ENCODE results near the gene OSTF1.

Gene OSTF1

DNA sequence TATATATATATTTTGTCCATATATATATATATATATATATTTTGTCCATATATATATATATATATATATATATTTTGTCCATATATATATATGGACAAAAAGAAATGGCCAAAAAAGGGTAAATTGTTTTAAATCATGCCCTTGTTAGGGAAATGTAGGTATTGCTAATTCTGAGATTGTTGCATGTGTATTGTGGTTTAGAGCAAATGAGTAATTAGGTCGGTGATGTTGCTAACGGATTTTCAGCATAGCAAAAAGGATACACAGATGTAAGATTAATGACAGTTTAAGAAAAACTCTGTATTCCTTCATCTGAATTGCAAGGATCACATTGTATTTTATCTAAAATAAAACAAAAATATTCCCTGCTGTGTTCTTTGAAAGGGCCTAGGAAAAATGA, 40.2 kb downstream of the OSTF1 start:
- no peak for DNase-seq

DNA sequence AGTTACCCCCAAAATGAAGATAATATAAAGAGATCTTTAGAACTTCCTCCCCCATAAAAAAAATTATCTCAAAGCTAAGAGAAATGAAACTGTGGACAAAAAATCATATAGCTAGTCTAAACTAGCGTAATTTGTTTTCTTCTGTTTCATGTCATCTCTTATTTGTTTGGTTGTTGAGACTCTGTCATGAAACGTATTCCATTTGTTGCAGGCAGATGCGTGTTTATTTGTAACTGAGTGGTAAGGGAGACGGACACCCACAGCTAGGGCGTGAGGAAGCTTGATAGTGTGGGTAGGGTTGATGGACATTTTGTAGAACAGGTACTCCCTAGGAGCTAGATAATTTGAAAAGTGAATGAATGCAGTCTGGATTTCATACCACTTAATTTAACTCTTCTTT, 41.9 kb downstream of the OSTF1 start:
- no peak for DNase-seq

DNA sequence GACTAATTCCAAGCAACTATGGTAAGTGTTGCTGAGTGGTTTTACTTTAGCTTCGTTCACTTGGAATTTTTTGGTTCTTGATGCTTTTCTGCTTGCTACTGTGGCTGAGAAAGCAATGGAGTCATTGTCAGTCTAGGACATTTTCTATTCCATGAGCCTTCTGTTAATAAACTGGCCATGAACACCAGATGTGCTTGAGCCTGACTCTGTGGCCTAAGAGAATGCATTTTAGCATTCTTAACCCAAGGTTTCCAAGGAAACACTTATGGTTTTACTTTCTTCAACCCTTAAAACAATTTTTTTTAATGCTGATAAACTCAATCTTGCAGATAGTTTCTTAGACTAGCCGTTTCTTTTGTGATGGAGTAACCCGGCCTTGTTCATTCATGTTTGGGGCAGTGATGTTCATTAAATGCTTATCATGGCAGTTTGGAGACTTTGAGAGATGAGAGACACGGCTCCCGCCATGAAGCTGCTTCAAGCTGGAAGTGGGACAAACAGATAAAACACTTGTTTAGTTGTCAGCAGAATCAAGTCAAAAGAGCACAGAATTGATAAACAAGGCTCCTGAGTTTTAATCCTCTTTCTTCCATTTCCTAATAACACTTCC, 42.4 kb downstream of the OSTF1 start:
- no peak for DNase-seq

DNA sequence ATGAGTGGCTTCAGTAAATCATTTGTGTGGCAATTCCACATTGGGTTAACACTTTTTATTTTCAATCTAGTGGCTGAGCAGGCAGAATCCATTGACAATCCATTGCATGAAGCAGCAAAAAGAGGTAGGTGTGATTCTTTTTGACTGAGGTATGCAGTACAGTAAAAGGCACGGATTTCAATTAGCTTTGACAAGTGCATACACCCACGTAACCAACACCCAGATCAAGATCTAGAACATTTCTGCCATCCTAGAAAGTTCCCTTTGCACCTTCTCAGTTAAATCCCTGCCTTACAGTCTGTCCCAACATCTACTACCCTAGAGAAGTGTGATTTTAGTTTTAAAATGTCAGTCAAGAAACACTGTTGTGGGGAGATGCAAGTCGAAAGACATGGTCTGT, 43.4 kb downstream of the OSTF1 start:
- no peak for DNase-seq

DNA sequence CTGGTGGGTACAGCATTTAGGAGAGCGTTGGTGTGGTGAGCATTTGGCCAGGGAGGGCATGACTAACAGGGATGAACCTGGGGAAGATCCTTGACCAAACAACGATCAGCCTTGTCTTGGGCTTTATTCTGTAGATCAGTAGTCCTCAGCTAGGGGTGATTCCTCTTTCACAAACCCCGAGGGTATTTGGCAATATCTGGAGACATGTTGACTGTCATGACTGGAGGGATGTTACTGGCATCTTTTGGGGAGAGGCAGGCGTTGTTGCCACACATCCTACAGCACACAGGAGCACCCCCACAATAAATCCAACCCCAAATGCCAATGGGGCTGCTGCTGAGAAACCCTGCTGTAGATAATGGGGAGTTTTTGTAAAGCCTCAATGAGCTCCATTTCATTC, 43.9 kb downstream of the OSTF1 start:
- no peak for DNase-seq

DNA sequence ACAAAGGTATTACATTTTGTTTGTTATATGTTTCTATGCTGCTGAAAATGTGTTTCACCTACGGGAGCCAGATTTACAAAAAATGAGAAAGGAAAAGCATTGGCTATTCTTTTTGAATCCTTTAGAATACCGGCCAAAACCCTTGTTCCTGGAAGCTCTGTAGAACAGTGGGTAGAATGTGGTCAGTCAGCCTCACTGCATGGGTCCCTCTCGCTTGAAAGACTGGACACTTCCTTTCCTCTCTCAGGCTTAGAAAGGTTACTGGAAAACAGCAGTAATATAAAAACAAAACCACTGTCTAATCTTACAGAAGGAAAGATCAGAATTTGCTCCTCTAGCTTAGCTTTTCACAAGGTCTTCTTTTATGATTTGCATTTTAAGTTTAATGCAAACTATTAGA, 45.1 kb downstream of the OSTF1 start:
- no peak for DNase-seq

DNA sequence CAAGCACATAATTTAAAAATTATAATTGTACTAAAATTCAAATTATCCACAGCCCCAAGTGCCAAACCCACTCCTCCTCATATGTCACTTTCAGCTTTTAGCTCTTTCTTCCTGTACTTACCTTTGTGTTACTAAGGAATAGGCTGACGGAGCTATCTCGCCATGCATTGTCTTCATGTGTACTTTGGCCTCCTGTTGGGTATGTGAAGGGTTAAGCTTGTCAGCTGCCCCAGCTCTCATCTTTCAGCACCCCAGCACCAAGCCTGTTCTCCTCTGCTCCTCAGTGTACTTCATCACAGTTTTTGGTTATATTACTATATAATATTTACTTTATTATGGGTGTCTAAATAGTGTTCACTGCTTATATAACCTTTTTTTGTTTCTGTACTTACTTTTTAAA, 46.2 kb downstream of the OSTF1 start:
- no peak for DNase-seq

DNA sequence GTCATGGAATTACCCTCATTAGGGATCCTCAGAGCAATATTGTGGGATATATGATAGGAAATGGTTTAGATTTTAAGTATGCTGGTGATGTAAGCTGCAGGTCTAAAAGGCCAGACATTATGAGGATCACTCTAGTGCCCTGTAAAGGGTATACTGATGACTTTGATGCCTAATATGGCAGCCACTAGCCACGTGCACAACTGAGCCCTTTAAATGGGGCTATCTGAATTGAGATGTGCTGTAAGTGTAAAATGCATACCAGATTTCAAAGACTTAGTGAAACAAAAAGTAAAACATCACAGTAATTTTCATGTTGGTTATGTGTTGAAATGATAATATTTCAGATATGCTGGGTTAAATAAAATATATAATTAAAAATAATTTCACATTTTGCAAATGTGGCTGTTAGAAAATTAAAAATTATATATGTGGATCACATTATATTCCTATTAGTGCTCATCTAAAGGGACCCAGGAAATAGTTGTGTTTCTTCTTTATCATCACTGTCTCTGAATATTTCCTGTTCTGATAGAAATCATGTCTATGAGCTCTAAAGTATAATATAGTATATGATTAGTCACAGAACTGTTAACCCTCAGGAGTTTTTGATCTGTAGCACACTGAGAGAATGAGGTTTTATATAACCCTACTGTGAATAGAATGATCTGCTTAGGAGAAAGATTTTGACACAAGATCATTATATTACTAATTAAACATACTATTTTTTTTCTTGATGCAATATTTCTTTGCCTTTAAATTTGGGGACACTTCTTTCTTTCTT, 50.1 kb downstream of the OSTF1 start:
- no peak for DNase-seq

DNA sequence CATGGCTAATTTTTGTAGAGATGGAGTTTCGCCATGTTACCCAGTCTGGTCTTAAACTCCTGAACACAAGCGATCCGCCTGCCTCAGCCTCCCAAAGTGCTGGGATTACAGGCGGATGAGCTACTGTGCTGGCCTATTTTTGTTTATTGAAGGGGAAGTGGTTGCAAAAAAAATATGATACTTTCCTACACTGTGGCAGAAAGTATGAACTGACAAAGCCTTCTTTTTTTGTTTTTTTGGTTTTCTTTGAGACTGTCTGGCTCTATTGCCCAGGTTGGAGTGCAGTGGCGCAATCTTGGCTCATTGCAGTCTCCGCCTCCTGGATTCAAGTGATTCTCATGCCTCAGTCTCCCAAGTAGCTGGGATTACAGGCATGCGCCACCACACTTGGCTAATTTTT, 50.9 kb downstream of the OSTF1 start:
- no peak for DNase-seq

DNA sequence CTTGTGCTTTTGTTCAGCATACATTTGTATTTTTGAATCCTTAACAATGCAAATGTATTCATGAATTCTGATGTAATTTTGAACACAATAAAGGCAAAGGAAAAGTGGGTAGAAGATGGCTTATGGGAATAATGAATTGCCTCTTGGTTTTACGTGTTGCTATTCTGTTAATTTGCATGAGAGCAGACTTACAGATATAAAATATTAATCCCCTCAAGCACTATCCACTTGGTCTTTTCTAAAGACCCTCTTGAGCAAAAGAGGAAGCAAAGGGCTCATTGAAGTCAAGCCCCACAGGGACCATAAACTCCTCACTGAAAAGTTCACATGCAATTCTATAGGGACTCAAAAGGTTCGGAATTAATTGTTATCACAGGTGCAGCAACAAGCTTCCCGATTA, 51.9 kb downstream of the OSTF1 start:
- DNase-seq, result no peak

DNA sequence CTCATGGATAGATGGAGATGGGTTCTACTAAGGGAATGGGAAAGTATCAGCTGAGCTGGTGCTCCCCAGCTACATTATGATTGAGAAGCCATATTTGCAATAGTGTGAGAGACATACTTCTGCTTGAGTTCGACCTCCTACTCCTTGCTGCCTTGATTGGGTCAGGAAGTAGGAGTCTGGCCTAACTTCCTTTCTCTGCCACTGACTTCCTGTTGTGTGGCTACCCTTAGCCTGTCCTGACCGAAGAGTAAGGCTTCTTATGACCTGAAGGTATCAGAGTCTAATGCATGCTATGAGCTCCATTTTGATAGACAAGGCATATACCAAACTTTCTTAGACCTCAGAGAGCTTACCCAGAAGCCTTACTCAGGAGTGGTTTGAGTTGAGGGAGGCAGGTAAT, 53.9 kb downstream of the OSTF1 start:
- no peak for DNase-seq

DNA sequence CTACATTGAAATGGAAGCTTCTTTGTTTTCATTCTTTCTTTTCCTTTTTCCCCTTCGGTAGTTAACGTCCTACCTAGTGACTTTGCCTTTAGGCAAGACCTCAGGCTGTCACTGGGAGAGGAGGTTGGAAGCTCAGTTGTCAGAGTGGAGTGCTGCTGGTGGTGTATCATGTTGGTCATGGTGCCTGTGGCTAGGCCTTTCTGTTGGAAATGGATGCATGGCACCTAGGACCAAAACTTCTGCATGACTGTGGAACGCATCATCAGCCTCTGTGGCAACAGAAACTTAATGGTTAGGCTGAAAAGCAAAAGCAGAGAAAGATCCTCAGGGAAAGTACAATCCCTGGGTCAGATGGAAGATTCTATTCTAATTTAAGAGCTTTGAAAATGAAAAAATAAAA, 57.9 kb downstream of the OSTF1 start:
- no peak for DNase-seq

DNA sequence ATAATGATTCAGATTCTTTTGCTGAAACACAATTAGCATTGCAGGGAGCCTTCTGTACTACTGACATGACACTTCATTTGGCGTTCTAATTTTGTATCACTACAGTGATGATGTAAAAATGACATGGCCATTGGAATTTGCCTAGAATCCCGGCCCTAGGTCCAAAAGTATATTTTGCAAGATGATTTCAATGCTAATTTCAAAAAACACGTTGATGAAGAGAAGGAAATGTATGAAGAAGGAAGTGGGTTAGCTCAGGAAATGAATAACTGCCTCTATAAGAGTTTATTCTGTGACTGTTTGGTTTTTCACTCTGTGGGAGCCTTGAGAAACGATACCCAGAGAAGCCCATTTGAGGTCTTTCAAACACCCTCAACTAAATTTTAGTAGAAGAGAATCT, 59.3 kb downstream of the OSTF1 start:
- no peak for DNase-seq

DNA sequence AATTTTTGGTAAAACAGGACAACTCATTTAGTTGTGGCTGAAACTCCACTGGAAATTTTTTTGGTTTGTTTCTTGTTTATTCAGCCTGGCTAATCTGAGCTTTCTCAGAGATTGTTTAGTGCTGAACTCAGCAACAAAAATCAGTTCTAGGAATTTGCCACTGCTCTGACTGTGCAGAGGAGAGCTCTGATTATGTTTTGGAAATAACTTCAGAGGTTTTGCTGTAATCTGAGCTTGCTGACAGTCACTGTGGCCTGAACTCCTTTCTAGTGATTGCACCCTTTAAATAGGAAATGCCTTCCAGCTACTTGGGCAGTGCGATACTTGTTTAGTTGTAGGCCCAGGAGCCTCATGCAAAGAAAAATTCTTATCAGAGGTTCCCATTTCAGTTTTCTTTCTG, 60.2 kb downstream of the OSTF1 start:
- peak; percentile 13 for DNase-seq

DNA sequence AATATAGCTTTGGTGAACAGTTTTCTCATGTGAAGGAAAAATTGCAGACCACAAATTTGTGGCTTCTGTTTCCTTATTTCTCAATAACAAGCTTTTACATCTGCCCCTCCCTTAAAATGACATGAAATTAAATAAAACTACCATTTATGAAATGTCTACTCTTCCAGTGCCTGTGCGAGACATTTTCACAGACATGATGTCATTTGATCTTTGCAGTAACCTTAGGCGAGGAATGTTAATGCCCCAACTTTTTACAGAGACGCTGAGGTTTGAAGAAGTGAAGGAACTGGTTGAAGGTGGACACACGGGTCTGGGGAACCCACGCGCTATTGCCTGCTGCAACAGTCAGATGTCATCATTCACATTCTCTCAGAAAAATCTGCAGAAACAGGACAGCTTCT, 61.5 kb downstream of the OSTF1 start:
- no peak for DNase-seq

DNA sequence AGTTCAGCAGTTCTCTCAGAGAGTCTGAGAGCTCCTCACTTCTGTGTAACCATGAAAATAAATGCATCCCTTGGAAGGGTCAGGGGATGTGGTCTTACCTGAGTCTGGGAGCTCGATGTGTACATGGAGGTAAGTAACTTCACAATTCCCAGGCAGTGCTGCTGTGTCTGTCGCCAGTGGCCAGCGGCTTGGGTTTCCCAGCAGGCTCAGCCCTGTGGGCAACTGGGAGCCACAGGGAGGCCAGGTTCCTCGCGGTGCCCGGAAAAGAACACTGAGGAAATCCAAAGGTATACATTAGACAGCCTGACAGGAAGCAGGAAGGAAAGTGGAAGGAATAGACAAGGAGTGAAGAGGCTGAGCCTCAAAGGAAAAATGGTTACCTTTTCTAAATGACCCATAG, 62.2 kb downstream of the OSTF1 start:
- no peak for DNase-seq

DNA sequence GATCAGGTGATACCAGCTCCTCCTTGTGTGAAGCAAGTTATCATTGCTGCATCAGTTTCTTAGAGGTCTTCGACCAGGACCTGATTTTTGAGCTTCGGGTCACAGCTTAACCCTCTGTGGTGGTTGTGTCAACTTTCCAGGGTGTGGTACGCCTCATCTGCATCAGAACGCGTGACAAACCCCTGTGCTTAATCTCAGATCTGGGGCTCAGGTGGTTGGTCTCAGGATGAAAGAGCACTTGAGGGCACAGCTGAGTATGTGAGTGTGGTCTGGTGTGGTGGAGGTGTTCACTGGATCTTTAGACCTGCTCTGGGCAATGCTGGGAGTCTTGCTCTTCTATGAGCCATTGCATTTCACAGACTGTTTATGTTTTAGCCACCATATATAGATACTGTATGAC, 64.1 kb downstream of the OSTF1 start:
- no peak for DNase-seq

DNA sequence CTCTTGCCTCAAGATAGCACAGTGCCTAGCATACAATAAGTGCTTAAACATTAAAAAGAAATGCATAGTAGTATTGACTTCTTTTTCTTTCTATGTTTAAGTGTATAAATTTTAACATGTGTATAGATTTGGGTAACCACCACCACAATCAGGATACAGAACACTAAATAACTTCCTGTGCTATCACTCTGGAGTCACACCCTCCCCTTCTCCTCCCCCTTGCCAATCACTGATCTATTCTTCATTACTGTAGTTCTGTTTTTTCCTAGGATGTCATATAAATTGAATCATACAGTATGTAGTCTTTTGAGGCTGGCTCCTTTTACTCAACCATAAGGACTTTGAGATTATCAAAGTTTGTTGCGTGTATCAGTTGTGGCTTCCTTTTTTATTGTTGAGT, 68.5 kb downstream of the OSTF1 start:
- DNase-seq, result no peak

DNA sequence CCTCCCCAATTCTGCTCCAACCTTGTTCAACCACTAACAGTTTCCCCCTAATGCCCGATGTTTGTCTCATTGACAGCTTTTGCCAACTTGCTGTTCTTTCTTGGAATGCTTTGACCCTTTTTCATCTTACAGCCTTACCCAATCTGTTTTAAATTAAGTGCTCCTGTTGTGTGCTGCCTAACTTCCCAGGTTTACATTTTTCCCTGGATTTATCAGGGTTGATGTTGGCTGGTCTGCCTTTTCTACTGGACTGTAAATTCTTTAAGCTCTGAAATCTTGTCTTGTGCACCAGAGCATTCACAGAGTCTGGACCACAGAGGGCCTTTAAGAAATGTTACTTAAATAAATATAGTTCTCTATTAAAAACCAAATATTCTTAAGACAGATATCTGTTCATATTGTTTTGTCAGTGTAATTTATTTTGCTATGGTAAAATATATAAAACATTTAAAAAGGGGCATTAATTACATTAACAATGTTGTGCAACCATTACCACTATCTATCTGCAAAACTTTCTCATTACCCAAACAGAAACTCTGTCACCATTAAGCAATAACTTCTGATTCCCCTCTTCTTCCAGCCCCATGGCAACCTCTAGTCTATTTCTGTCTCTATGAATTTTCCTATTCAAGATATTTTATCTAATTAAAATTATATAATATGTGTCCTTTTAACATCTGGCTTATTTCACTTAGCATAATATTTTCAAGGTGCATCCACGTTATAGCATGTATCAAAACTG, 73.0 kb downstream of the OSTF1 start:
- no peak for DNase-seq

DNA sequence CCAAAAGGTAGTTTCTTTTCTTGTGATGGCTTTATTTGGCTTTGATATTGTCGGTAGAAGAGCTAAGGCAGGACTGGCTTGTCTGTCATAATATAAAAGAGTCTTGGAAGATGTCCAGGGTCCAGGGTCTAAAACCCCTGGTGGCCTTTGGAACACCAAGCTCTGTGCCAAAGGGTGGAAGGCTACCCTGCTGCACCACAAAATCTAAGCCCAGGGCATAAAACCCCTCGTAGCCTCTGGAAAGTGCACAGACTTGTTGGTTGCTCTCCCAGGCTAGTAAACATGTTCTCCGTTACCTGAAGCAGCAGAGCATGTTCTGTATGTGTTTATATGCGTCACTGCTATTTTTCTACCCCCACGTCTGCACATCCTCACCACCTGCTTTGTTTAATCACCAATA, 75.5 kb downstream of the OSTF1 start:
- no peak for DNase-seq

DNA sequence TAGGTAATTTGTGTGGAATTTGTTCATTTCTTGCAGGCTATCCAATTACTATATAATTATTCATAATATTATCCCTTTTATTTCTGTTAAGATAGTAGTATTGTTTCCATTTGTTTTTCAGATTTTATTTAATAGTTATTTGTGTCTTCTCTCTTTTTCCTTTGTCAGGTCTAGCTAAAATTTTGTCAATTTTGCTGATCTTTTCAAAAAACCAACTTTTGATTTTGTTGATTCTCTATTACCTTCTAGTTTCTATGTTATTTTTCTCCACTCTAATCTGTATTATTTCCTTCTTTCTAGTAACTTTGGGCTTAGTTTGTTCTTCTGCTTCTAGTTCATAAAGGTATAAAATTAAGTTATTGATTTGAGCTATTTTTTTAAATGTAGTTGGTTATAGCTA, 76.3 kb downstream of the OSTF1 start:
- DNase-seq, result no peak

DNA sequence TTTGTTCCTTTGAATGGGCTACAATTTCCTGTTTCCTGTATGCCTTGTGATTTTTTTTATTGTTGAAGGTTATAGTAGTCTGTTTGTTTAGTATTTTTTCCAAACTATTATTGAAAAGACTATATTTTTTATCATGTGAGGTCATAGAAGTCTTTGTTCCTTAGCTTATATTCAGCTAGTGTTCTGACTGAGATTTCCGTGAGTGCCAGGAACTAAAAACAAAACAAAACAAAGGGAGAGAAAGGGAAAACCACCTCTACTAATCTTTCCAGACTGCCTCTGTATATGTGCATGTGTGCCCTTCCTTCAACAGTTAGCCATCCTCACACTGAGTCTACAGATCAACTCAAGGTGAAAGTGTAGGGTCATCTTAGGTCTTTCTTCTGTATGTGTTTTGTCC, 79.0 kb downstream of the OSTF1 start:
- no peak for DNase-seq

DNA sequence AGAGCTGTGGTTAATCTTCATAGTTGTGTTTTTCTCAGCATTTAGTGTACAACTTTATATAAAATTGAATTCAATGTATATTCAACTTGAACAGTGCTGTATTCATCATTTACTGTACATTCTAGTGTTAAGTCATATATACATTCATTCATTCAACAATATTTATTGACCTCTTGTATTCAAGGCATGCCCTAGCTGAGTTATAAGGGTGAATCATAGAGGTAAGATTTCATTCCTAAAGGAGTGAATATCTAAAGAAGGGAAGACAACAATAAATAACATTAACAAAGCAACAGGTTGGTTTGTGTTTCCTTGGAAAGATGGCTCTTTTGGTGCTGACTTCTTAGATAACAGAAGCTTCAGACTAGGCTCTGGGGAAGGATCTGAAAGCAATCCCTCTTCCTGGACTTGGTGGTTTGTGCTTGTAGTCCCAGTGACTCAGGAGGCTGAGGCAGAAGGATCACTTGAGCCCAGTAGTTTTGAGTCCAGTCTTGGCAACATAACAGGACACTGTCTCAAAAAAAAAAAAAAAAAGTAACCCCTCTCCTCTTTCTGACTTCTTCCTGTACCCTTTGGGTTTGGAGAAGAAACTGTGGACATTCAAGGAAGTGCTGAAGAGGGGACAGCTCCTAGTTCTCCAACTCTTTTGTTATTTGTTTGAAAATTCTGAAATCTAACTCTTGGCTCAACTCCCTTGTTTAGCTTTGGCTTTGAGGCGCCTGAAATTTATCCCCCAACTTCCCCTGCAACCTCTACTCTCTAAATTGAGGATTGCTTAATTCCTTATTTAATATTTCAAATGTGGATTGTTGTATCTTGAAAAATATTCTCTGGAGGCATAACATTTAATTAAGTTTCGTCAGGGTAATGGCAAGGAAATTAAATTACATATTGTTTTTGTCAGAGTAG, 80.2 kb downstream of the OSTF1 start:
- no peak for DNase-seq
